A549 treated with CpdA at 1 μM for 4 hours (cell line): ENCODE results near the gene CASP5. TPM values are rescaled to one million over a fixed set of nuclear protein-coding genes. Genes with fewer than 3 reads are reported as not detected.

Experiments used
- total RNA-seq: library from RNA; stranded (reverse); fragments of 200-300 nt; extraction: Qiagen RNA extraction; gene quantifications from 5 replicates; pipeline ENCODE4 v1.2.3, GENCODE V29; 2022; ENCODE audit warnings: low read depth

The CASP5 gene
- not detected in 5 replicates for total RNA-seq

DNA sequence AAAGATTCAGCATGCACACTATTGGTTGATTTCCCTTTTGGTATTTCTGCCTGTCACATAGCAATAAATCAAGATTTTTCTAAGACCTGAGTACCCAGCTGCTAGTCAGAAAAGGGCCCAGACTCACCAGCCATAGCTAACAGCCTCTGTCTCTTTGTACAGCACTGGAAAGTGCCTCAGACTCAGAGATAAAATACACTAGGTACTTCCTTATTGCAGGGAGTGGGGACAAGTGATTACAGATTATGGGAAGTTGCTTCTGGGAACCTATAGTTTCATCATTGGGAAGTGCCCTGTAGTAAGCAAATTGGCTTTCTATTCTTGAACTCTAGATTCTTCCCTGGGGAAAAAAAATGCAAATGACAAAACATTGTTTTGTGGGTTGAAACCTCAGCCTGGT is at the start of gene CASP5:
Gene CASP5, minus strand, starts transcription at position 166 of the 400 bp plus-strand sequence. Its CDS starts 32 bp downstream, at position 134.

DNA sequence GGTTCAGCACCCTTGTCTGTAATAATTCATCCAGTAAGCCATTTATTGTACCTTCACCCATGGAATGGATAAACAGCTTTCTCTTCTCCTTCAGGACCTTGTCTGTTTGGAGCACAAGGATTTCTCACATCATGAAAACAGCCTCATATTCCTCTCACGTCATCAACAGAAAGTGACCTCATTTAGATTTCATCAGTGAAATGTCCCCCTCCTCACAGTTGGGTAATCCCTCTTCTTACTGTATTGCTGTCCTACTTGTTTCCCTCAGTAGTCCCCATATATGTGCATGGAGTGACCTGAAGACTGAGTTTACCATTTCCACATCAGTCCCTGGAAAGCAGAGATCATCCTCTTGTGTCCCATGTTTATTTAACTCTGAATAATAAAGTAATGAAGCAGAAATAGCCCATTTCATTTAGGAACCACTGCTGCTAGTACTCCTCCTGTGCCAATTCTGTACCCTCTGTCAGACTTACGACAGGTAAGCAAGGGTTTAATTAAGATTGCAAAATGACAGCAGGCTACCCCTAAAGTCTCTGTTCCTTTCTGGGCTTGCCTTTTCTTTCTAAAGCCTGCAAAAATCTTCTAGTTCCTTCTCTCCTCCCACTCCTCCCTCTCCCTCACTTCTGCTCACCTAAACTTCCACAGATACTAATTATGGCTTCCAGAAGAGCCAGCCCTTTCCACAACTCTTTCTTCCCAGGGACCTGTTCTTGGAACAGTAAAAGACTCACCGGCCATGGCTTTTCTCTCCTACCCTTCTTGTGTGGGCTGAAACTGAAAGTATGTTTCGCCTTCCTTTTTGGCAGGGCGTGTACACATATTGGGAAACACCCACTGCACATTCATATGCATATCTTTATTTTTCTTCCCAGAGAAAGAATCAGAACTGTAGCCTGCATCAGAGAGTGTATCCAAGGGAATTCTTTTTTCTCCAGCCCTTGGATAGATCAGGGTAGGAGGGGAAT is 21.9 kb upstream of the CASP5 start, which contains the start of gene CARD16:
Gene CARD16, minus strand, starts transcription at position 779 of the 968 bp plus-strand sequence. Its CDS starts 38 bp downstream, at position 741.

GRCh38 chr11:105034813-105035620 is 12.0 kb upstream of the CASP5 start, which contains the start of gene CASP1:
Gene CASP1, minus strand, starts transcription at chr11:105035144. Its CDS starts 31 bp downstream, at chr11:105035113.

DNA sequence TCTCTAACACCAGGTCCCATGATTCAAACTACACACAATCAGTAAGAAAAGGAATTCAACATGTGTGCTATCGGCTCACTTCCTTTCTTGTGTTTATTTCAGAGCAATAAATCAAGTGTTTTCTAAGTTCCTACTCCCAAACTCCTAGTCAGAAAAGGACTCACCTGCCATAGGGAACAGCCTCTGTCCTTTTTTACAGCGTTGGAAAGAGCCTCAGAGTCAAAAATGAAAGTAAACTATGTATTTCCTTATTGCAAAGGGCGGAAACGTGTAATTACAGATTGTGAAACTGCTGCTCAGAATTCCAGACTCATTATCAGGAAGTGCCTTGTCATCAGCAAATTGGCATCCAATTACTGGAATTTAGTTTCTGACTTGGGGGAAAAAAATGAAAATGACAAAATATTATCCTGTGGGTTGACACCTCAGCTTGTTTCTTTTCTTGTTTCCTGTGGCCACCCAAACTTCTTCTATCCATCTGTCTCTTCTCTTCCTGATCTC is 54.6 kb downstream of the CASP5 start, which contains the start of gene CASP4:
Gene CASP4, minus strand, starts transcription at position 220 of the 501 bp plus-strand sequence. Its CDS starts 49 bp downstream, at position 171.

Other genes with a start within 250 kb of the CASP5 start
- gene CASP12, start 124.7 kb downstream of the CASP5 start, total RNA-seq: not detected in 5 replicates
- gene CASP4, start 54.6 kb downstream of the CASP5 start, total RNA-seq: 5.0 to 9.0 TPM (median 6.1 TPM) in 5 replicates
- gene CASP1, start 12.0 kb upstream of the CASP5 start, total RNA-seq: 0.16 to 0.46 TPM in 2 of 5 replicates, not detected in the others
- 0.18 TPM in 1 of 5 replicates, not detected in the others for gene CARD16, start 22.2 kb upstream of the CASP5 start, total RNA-seq
- gene CARD18, start 116.6 kb upstream of the CASP5 start, total RNA-seq: not detected in 5 replicates